DMS53 (cell line): ENCODE results near the gene GTF2H2C.
"Not testable (repeated sequence)": the region's sequence is repeated elsewhere in the genome, so short reads cannot be mapped to it uniquely, and the experiment has no call there.

Experiments used
- DNase-seq: peaks from one replicate; lab custom pipeline; 2025; lab: John Stamatoyannopoulos, UW

GTF2H2C gene

GRCh38 chr5:69566172-69566571 lies 6.2 kb downstream of the GTF2H2C start:
- not testable (repeated sequence) for DNase-seq

DNA sequence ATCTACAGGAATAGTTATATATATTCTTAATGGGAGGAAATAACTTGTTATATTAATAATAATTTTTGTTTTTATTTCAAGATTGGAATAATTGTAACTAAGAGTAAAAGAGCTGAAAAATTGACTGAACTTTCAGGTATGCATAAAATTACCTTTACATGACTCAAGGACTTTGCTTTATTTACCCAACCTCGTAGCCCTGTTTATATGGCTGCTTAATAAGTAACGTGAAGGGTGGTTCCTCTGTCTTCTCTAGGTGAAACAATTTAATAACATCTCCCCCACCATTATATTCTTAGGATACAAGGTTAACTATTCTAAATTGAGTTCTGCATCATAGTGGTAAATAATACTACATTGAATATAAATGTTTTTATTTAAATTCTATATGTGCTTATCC lies 8.1 kb downstream of the GTF2H2C start:
- not testable (repeated sequence) for DNase-seq

GRCh38 chr5:69583356-69583755 lies 23.4 kb downstream of the GTF2H2C start:
- DNase-seq = not testable (repeated sequence)

DNA sequence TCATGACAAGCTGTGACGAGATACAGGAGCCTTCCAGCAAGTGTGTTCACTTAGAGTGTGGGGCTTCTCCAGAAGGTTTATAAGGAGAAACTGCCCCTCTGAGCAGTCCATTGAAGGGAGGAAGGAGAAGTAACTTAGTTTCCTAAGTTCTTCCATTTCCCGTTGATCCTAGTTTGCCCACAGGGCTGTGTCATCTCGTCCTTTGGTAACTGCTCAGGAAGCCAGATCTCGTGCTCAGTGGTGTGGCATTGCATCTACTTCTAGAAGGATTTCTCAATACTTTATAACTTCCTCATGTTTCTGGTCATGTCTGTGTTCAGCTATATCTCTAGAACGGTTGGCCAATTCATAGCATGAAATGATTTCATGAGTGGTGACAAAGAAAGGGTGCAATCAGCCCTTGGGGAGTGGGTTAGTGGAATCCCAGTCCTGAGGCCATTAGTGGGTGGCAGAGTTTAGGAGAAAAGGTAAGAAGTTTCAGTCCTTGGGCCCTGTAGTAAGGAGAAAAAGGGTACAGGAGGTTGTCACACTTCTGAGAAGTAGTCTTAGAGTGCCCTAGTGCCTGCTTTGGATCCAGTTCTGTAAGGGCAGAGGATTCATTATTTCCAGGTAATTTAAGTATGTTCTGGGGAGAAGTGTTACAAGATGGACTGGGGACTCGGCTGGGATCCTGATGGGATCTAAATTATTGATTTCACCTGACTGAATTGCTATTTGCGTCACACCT lies 36.3 kb downstream of the GTF2H2C start:
- not testable (repeated sequence) for DNase-seq

DNA sequence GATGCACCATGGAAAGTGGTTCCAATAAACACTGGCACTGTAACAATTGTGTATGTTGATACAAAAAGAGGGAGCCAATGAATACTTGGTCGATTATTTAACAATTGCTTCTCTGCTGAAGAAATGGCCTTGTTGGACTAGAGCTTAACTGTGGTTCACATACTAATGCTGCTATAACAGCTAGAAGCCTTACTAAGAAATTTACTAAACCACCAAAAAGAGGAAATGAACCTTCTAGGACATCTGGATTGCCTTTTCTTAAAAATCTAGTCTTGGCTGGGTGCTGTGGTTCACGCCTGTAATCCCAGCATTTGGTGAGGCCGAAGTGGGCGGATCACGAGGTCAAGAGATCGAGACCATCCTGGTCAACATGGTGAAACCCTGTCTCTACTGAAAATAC lies 42.0 kb downstream of the GTF2H2C start:
- DNase-seq = not testable (repeated sequence)

DNA sequence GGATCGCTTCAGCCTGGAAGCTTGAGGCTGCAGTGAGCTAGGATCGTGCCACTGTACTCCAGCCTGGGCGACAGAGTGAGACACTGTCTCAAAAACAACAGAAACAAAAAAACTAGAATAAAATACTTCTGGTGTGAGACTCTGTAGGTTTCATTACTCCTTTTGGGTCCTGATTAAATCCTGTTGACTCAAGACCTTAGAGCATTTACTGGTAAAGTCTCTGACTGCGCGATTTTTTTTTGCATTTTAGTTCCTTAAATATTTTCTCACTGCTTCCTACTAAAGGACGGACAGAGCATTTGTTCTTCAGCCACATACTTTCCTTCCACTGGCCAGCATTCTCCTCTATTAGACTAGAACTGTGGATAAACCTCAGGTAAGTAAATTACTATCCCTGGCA lies 46.8 kb downstream of the GTF2H2C start:
- DNase-seq = not testable (repeated sequence)

DNA sequence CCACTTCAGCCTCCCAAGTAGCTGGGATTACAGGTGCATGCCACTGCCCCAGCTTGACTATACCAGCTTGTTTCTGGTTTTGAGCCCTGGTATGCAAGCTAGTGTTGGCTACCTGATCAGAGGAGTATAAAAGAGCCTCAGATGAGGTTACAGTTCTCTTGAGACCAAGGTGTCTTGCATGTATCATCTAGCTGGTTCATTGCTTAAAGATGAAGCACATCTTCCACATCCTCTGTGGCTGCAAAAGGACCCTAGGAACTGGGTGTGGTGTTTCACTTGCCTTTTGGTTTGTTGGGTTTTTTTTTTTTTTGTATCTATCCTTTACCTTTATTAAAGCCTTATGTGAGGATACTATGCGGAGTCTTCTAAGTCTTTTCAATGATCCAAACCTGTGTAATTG lies 47.8 kb downstream of the GTF2H2C start:
- DNase-seq = not testable (repeated sequence)

- not testable (repeated sequence) for DNase-seq
Observed at GRCh38 chr5:69608861-69609496, 49.0 kb downstream of the GTF2H2C start.

GRCh38 chr5:69614843-69615242 lies 54.9 kb downstream of the GTF2H2C start:
- DNase-seq = not testable (repeated sequence)

GRCh38 chr5:69631879-69632278 lies 71.9 kb downstream of the GTF2H2C start:
- not testable (repeated sequence) for DNase-seq
